Measurements from ENCODE around the gene TNP2. TPM values are rescaled to one million over a fixed set of nuclear protein-coding genes. Genes with fewer than 3 reads are reported as not detected.
A peak's percentile ranks its signal among the peaks of the same experiment; 100 is the strongest.

Gene TNP2
- total and polyA plus RNA-seq, 12 donors: not detected

GRCh38 chr16:11242658-11243057 lies 26.5 kb downstream of the TNP2 start:
- intact Hi-C loops (cut with DNase I): no loop called here

GRCh38 chr16:11241480-11242204 lies 27.5 kb downstream of the TNP2 start:
- Histone ChIP-seq H3K36me3 (no peaks in the 10 kb centered on the region), H3K27ac (peak overlapping the region in 4 of 10 donors; percentile 73 to 85 (median 82)), H3K4me1 (peaks cover 0 to 27% (median 0%) of the 10 kb centered on the region in 9 donors), H3K4me3 (no peak overlapping the region), H3K9me3 (no peaks in the 10 kb centered on the region), H3K27me3 (no peaks in the 10 kb centered on the region)
- no peak for DNase-seq
- intact Hi-C loops (cut with DNase I): no loop called here
- no peak for ATAC-seq
- 92% methylated on average over 5 of the region's 5 CpGs for WGBS, 2 donors
- TF ChIP-seq CTCF (IDR thresholded peaks at IDR 0.05): no peak

More at GRCh38 chr16:11242658-11243057, 26.5 kb downstream of the TNP2 start:
- WGBS, 2 donors: 77 to 81% methylated on average over 12 of the region's 12 CpGs
- Histone ChIP-seq H3K9me3 (no peaks in the 10 kb centered on the region), H3K36me3 (no peaks in the 10 kb centered on the region), H3K4me1 (peaks cover 0 to 22% (median 0%) of the 10 kb centered on the region in 9 donors), H3K27me3 (no peaks in the 10 kb centered on the region), H3K4me3 (no peak overlapping the region), H3K27ac (no peak overlapping the region)
- TF ChIP-seq CTCF (IDR thresholded peaks at IDR 0.05): no peak
- no peak for ATAC-seq
- DNase-seq: no peak

GRCh38 chr16:11240636-11241473 lies 28.3 kb downstream of the TNP2 start:
- intact Hi-C loops (cut with DNase I): no loop called here

More at GRCh38 chr16:11240636-11241473, 28.3 kb downstream of the TNP2 start:
- peak; percentile 84 to 97 (median 94) for ATAC-seq
- WGBS, 2 donors: 47 to 55% methylated on average over 10 of the region's 10 CpGs
- H3K4me3 ChIP-seq: peak overlapping the region in 4 of 10 donors; percentile 6 to 27 (median 20)
- no peaks in the 10 kb centered on the region for H3K27me3 ChIP-seq
- no peak for TF ChIP-seq CTCF (IDR thresholded peaks at IDR 0.05)
- peak overlapping the region in 9 of 10 donors; percentile 31 to 85 (median 77) for H3K27ac ChIP-seq
- H3K4me1 ChIP-seq: peaks cover 0 to 26% (median 0%) of the 10 kb centered on the region in 9 donors
- DNase-seq: peak; percentile 44 to 47
- H3K36me3 ChIP-seq: no peaks in the 10 kb centered on the region
- H3K9me3 ChIP-seq: no peaks in the 10 kb centered on the region

Data from heart right ventricle (tissue), 16 donors.